ENCODE data around the gene ZNF407.

GRCh38 chr18:74714791-74715190 lies 117.1 kb downstream of the ZNF407 start:
- TF ChIP-seq CTCF (IDR thresholded peaks at IDR 0.05) = no peak
- TF ChIP-seq EP300 (IDR thresholded peaks at IDR 0.05) = no peak
- TF ChIP-seq POLR2A (IDR thresholded peaks at IDR 0.05) = no peak
- TF ChIP-seq POLR2AphosphoS5 (IDR thresholded peaks at IDR 0.05) = no peak

All from gastroesophageal sphincter (tissue), 3 donors.